OCI-LY1 (cell line): ENCODE data around the gene MACROD2.

Experiments used
- H2AFZ ChIP-seq: fragments of 200-600 bp; sonication (generic), shearing (Covaris generic); 2 replicates; pipeline ENCODE4 v1.6.0; 2014; ENCODE audit warnings: antibody characterized with exemption, mild to moderate bottlenecking, low read length
- H3F3A ChIP-seq: fragments of 200-600 bp; sonication (generic), shearing (Covaris generic); 2 replicates; pipeline ENCODE4 v1.6.0; 2014; ENCODE audit warnings: mild to moderate bottlenecking, antibody characterized with exemption, low read length, moderate library complexity; ENCODE audit not compliant: insufficient read depth
- H3K27ac ChIP-seq: fragments of 200-600 bp; sonication (generic); 2 replicates; pipeline ENCODE4 v1.5.1; 2014; ENCODE audit warnings: low read length, mixed run types, mild to moderate bottlenecking, low read depth; ENCODE audit not compliant: poor library complexity, severe bottlenecking
- H3K27me3 ChIP-seq: fragments of 200-600 bp; sonication (generic); 2 replicates; pipeline ENCODE4 v1.6.0; 2014; ENCODE audit warnings: antibody characterized with exemption, mild to moderate bottlenecking, low read length, moderate library complexity; ENCODE audit not compliant: insufficient read depth
- H3K36me3 ChIP-seq: fragments of 200-600 bp; sonication (generic); 2 replicates; pipeline ENCODE4 v1.6.1; 2014; ENCODE audit warnings: mild to moderate bottlenecking, antibody characterized with exemption, low read length, moderate library complexity, mixed read lengths; ENCODE audit not compliant: insufficient read depth
- H3K4me1 ChIP-seq: fragments of 200-600 bp; sonication (generic); 2 replicates; pipeline ENCODE4 v1.5.1; 2014; ENCODE audit warnings: mild to moderate bottlenecking, low read length, moderate library complexity; ENCODE audit not compliant: insufficient read depth, severe bottlenecking
- H3K4me2 ChIP-seq: fragments of 200-600 bp; sonication (generic), shearing (Covaris generic); 2 replicates; pipeline ENCODE4 v1.6.1; 2014; ENCODE audit warnings: low read length
- H3K4me3 ChIP-seq: fragments of 200-600 bp; sonication (generic); 2 replicates; pipeline ENCODE4 v1.5.1; 2014; ENCODE audit warnings: low read length, low read depth, mild to moderate bottlenecking, mixed read lengths; ENCODE audit not compliant: poor library complexity, severe bottlenecking
- H3K79me2 ChIP-seq: fragments of 200-600 bp; shearing (Covaris generic); 2 replicates; pipeline ENCODE4 v1.6.1; 2016; ENCODE audit warnings: mixed run types, low read length, mixed read lengths; ENCODE audit not compliant: insufficient read depth
- H3K9ac ChIP-seq: fragments of 200-600 bp; sonication (generic), shearing (Covaris generic); 2 replicates; pipeline ENCODE4 v1.6.1; 2014; ENCODE audit warnings: mild to moderate bottlenecking, low read length, mixed read lengths
- H3K9me2 ChIP-seq: fragments of 200-600 bp; sonication (generic), shearing (Covaris generic); 2 replicates; pipeline ENCODE4 v1.6.1; 2014; ENCODE audit warnings: low read depth, mild to moderate bottlenecking, low read length, mixed read lengths
- H3K9me3 ChIP-seq: fragments of 200-600 bp; shearing (Covaris generic); 2 replicates; pipeline ENCODE4 v1.6.1; 2014; ENCODE audit warnings: low read length, mixed read lengths
- H4K20me1 ChIP-seq: fragments of 200-600 bp; sonication (generic), shearing (Covaris generic); 2 replicates; pipeline ENCODE4 v1.6.0; 2016; ENCODE audit warnings: mild to moderate bottlenecking, low read length; ENCODE audit not compliant: insufficient read depth
- CTCF ChIP-seq: fragments of 200-600 bp; sonication (generic), shearing (Covaris generic); IDR thresholded peaks from 2 replicates; pipeline ENCODE4 v1.5.1; 2017; ENCODE audit warnings: mild to moderate bottlenecking, antibody characterized with exemption, low read length, moderate library complexity, mixed read lengths
- EZH2 ChIP-seq: fragments of 200-600 bp; sonication (generic), shearing (Covaris generic); IDR thresholded peaks from 2 replicates; pipeline ENCODE4 v1.8.0; 2017; ENCODE audit warnings: borderline replicate concordance, mixed run types, mild to moderate bottlenecking, antibody characterized with exemption, low read length, moderate library complexity, mixed read lengths

The MACROD2 gene

GRCh38 chr20:14478126-14478525 lies 482.8 kb downstream of the MACROD2 start:
- Histone ChIP-seq H3K27ac (no peak overlapping the region), H3F3A (no peaks in the 10 kb centered on the region), H3K9ac (no peak overlapping the region), H3K9me3 (no peaks in the 10 kb centered on the region), H2AFZ (no peak overlapping the region), H3K79me2 (no peaks in the 10 kb centered on the region), H3K4me1 (no peaks in the 10 kb centered on the region), H3K4me3 (no peak overlapping the region), H3K4me2 (no peak overlapping the region), H3K9me2 (no peaks in the 10 kb centered on the region), H3K36me3 (no peaks in the 10 kb centered on the region), H3K27me3 (no peaks in the 10 kb centered on the region), H4K20me1 (no peaks in the 10 kb centered on the region)
- TF ChIP-seq EZH2 (no peak), CTCF (no peak)

GRCh38 chr20:14481863-14482262 lies 486.5 kb downstream of the MACROD2 start:
- TF ChIP-seq EZH2 (no peak), CTCF (no peak)
- no peak overlapping the region for H3K9ac ChIP-seq
- H3K79me2 ChIP-seq: no peaks in the 10 kb centered on the region
- no peak overlapping the region for H3K4me2 ChIP-seq
- no peaks in the 10 kb centered on the region for H3F3A ChIP-seq
- no peaks in the 10 kb centered on the region for H4K20me1 ChIP-seq
- no peaks in the 10 kb centered on the region for H3K9me2 ChIP-seq
- H3K27ac ChIP-seq: no peak overlapping the region
- H3K9me3 ChIP-seq: no peaks in the 10 kb centered on the region
- no peak overlapping the region for H3K4me3 ChIP-seq
- no peaks in the 10 kb centered on the region for H3K36me3 ChIP-seq
- H2AFZ ChIP-seq: no peak overlapping the region
- H3K4me1 ChIP-seq: no peaks in the 10 kb centered on the region
- H3K27me3 ChIP-seq: no peaks in the 10 kb centered on the region

- TF ChIP-seq EZH2 (no peak), CTCF (no peak)
- no peak overlapping the region for H3K4me2 ChIP-seq
- no peaks in the 10 kb centered on the region for H3K9me2 ChIP-seq
- H3K9ac ChIP-seq: no peak overlapping the region
- H3F3A ChIP-seq: no peaks in the 10 kb centered on the region
- H3K9me3 ChIP-seq: no peaks in the 10 kb centered on the region
- H3K27ac ChIP-seq: no peak overlapping the region
- no peak overlapping the region for H3K4me3 ChIP-seq
- no peak overlapping the region for H2AFZ ChIP-seq
- H3K27me3 ChIP-seq: no peaks in the 10 kb centered on the region
- no peaks in the 10 kb centered on the region for H3K4me1 ChIP-seq
- no peaks in the 10 kb centered on the region for H4K20me1 ChIP-seq
- H3K36me3 ChIP-seq: no peaks in the 10 kb centered on the region
- H3K79me2 ChIP-seq: no peaks in the 10 kb centered on the region
Observed at GRCh38 chr20:14488212-14488611, 492.9 kb downstream of the MACROD2 start.
